Measurements from ENCODE around the gene ARPC1A.

- TF ChIP-seq POLR2A (IDR thresholded peaks at IDR 0.05; ENCODE audit: low read length) (no peak), GATA1 (IDR thresholded peaks at IDR 0.05; ENCODE audit: low read depth, low read length) (no peak)
These were observed 5.3 kb downstream of the ARPC1A start for GRCh38 chr7:99331002-99331401.
